NCI-H2107 treated with DMSO at 0.1 percent for 48 hours (cell line): ENCODE measurements around the gene RIMBP3B.
"Not testable (repeated sequence)": the region's sequence is repeated elsewhere in the genome, so short reads cannot be mapped to it uniquely, and the experiment has no call there.

Experiments used
- DNase-seq: peaks from one replicate; lab custom pipeline; 2025; ENCODE audit not compliant: unreplicated experiment; lab: John Stamatoyannopoulos, UW

Gene RIMBP3B

DNA sequence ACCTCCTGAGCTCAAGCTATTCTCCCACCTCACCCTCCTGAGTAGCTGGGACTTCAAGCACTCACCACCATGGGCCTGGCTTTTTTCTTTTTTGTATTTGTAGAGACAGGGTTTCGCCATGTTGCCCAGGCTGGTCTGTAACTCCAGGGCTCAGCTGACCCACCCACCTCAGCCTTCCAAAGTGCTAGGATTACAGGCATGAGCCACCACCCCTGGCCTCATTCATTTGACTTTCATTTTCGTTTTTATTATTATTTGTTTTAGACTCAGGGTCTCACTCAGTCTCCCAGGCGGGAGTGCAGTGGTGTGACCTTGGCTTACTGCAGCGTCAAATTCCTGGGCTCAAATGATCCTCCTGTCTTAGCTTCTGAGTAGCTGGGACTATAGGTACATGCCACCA is 24.2 kb downstream of the RIMBP3B start:
- not testable (repeated sequence) for DNase-seq

DNA sequence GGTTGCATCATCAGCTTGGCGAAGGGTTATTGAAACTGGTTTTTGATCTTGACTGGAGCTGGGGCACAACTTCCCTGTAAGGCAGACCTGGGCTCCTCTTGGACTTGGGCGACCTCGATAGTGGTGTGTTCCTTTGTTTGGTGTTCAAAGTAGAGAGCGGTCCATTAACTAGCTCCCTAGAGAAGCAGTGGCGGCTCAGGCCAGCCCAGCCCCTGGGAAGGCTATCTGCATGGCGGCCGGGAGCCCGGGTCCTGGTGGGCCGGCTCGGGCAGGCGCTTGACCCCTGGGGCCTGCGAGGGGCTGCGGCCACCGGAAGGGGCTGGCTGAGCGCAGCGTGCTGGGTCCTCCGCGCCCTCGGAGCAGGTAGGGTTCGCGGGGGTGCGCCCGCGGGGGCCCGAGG is 32.8 kb downstream of the RIMBP3B start:
- not testable (repeated sequence) for DNase-seq

DNA sequence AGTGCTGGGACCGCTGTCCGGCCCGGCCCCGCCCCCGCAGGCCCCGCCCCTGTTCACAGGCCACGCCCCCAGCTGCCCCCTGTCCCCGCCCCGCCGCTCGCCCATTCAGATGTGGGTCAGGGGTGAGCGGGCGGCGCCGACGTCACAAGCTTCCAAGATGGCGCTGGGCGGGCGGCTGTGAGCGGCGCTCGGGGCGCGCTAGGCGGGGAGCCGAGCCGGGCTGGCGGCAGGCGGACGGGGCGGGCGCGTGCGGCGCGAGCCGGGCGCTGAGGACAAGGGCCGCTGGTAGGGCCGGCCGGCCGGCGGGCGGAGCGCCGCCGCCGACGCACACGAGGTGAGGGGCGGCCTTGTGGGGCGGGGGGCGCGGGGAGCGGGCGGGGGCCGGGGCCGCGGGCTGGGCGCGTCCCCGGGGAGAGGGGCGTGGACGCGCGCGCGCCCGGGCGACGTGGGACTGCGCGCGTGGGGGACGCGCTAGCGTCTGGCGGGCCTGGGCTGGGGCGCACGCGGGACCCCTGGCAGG is 33.7 kb downstream of the RIMBP3B start, which contains the start of gene HIC2:
TSS of gene HIC2 (plus strand) at position 145 of the 520 bp plus-strand sequence. CDS start 25,461 bp downstream, outside the sequence.
- DNase-seq, result not testable (repeated sequence)

DNA sequence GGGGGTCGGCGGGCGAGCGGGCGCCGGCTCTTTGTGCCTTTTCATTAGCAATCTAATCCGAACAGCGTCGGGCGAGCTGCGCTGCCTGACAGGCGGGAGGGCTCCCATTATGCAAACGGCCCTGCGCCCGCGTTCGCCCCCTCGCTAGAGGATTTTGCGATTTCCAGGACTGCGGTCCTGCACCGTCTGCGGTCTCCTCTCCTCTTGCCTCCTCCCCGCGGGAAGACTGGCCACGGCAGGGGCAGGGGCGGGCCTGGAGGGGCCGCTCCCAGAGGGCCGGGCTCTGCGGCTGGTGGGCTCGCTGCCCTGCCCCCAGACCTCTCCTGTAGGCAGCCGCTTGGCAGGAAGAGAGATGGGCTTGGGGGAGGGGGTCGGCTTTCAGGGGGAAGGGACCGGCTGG is 34.3 kb downstream of the RIMBP3B start:
- DNase-seq, result not testable (repeated sequence)

DNA sequence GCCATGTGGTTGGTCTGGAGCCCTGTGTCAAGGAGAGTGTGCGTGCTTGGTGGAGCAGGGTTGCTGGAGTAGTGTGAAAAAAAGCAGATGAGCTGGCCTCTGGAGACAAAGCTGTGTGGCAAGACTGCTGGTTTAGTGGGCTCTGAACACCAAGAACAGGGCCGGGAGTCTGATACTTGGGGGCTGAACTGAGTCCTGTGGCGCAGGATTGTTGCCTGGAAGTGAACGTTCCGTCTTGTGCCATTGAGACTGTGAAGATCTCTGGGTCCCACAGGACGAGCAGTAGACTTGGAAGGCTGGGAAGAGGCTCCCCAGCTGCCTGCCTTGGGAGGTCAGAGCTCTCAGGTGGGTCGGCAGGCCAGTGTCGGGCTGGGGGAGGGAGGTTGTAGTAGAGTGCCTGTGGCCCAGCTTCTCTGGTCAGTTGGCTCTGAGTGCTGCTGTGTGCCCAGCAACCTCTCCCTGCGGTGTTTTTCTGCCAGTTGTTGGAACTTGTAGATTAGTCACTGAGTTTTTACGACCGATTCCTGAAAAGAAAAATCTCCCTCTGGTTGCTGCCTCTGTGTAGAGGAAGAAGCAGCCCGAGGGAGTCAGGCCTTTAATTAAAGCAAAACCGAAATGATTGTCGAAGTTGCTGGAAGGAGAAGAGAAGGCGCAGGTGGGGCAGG is 35.6 kb downstream of the RIMBP3B start:
- not testable (repeated sequence) for DNase-seq

DNA sequence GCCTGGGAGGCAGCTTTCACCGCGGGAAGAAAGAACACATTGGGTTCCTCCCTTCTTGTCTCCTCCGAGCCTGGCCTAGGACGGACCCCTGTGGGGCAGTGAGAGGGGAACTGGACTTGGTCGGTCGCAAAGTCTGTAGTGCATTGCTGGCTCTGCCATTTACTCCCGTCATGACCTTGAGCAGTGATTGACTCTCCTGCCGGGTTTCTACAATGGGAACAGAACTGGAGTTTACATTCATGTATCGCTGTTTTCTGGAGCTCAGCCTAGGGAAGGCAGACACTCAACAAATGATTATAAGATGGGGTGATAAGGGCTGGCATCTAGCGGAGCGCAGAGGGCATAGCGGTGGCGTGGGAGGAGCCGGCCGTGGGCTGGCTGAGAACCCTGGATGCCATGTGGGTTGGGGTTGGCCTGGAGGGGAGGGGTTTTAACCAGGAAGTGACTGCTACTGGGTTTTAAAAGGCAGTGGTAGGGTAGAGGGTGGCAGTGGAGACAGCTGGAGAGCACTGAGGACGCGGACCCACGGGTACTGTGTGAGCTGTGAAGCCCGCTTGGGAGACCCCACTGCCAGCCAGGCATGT is 36.7 kb downstream of the RIMBP3B start:
- DNase-seq, result not testable (repeated sequence)

DNA sequence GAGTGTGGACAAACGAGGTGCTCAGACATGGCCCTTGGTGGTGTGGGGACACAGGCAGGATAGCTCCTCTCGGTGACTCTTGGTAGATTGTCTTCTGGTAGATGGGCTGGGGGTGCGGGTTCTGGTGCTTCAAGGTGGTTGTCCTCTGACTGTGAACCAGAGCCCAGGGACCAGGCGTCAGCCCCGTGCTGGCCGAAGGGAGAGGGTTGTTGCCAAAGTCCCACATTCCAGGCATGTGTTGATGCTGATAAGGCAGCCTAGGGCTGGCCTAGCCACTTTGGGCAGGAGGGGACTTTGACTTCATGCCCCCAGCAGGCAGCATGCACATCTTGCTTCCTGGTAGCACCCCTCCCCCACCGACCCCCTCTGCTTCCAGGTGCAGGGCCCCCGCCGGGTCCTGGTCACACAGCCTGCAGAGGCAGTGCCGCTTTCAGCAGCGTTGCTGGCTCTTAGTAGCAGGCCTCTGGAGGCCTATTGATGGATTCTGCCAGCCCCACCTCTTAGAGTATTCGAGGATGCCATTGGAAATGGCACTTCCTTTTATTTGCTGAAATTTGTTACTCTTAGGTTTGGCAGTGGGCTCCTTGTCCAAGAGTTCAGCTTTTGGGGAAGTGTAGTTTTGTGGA is 40.6 kb downstream of the RIMBP3B start:
- not testable (repeated sequence) for DNase-seq

DNA sequence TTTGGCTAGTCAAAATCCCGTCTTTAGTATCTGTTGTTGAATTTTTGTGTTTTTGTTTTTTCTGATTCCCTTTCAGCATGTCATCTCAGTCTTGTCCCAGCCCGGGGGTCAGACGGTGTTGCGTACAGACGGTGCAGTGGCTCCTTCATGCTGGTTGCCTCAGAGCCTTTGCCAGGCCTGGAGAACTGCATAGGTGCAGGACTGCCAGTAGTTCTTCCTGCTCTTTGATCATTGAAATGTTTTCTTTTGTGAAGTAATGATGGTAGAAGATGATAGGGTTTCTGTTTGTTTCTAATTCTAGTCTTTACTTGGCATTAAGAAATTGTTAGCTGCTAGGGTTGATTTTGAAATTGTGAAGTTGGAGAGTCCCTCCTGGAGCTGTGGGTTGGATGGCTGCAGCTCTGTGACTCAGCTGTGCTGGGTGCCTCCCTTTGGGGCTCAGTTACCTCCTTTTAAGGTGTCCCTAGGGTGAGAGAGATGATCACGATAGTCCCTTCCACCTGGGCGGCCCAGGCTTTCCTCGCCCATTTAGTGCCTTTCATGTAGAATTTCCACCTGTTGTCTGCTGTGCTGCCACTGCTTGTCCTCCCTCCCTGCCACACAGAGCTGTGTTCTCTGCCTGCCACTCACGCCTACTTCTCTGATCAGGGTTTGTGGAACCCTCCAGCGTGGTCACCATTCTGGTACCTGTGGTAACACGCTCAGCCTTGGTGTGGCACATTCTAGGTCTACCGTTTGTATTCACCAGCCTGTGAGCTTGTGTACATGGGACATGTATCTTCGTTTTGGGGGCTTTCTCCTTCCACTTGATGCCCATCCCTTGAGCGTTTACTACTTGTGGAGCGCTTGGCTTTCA is 51.1 kb downstream of the RIMBP3B start:
- DNase-seq, result not testable (repeated sequence)

DNA sequence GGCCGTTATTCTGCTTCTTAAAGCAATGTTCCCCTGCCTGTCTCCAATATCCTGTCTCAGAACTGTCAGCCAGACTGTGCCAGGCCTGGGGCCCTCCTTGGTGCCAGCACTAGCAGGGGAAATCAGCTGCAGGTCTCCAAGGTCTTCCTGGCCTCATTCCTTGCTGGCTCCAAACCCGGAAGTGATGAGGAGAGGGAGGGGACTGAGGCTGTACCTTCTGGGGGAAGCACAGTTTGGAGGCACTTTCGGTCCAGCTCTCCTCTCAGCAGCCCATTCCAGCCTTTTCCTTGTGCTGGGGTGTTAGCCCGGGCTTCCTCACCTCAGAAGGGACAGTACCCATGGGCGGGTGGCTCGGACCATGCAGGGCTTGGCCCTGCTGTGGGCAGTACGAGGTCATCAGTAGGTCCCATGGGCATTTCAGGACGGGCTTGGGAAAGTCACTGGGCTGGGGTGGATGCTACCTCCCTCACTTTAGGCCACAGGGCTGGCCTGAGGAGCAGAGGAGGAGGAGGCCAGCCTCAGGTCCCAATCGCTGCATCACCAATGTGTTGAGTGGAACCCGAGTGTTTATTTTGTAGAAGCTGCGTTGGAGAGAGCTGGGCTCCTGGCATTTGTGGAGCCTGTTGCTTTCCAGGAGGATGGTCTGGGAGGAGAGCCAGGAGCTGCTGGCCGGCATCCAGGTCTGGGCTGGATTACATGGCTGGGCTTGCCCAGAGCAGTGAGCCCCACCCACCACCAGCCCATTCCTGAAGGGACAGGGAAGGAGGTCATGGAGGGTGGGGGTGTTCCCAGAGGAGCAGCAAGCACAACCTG is 52.7 kb downstream of the RIMBP3B start:
- not testable (repeated sequence) for DNase-seq

DNA sequence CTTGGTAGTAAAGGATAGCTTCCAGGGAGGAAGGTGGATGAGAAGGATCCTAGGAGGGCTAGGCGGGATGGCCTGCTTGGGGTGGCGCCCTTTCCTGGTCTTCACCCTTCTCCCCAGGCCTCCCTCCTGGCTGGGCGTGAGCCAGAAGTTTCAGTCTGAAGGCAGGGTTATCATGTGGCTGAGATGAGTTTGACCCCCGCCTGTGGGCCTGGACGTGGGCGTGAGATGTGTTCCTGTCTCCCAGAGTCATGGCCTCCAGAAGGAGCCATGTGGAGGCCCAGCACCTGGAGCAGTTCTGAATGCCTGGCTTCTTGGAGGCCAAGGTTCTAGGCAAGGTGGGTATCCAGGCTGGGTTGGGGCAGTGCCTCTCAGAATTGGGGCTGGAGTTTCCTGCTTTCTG is 54.5 kb downstream of the RIMBP3B start:
- not testable (repeated sequence) for DNase-seq
